Stimulated activated CD8-positive, alpha-beta memory T cell treated with anti-CD3 and anti-CD28 coated beads, Interleukin-12 subunit alpha, Interleukin-12 subunit beta, amount 100 ng/mL, for 24 hours (primary cell): ENCODE data around the gene HSDL2.

Experiments
- DNase-seq: peaks from one replicate; pipeline ENCODE4 v3.0.0-alpha.2; 2020; ENCODE audit errors: extremely low read depth

Gene HSDL2

DNA sequence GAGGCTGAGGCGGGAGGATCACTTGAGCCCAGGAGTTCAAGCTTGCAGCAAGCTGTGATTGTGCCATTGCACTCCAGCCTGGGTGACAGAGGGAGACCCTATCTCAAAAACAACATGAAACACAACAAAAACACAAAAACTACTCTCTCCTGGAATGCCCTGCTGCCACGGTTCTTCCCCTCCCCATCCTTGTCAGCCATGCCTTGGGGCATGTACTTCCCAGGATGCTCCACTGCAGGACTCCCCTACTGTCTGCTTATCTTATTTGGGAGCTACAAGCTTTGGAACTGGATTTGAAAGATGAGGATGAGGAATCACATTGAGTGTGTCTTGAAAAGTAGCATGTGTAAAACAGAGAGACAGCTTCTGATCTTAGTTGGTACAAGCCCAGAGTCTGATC is 66.6 kb downstream of the HSDL2 start:
- no peak for DNase-seq

GRCh38 chr9:112447283-112447761 is 67.4 kb downstream of the HSDL2 start:
- no peak for DNase-seq

DNA sequence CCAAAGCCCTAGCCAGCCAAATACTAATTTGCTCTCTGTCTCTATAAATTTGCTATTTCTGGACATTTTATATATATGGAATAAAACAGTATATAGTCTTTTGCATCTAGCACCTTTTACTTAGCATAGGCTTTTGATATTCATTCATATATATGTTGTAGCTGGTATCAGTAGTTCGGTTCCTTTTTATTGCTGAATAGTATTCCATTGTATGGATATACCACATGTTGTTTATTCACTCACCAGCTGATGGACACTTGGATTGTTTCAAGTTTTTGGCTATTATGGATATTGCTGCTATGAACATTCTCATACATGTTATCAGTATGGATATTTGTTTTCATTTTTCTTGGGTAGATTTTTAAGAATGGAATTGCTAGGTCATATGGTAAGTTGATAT is 82.9 kb downstream of the HSDL2 start:
- no peak for DNase-seq

- DNase-seq: no peak
Observed at GRCh38 chr9:112465352-112465751, 85.4 kb downstream of the HSDL2 start.

- no peak for DNase-seq
Observed at GRCh38 chr9:112472996-112473395, 93.1 kb downstream of the HSDL2 start.

GRCh38 chr9:112473986-112474385 is 94.1 kb downstream of the HSDL2 start:
- DNase-seq: no peak

DNA sequence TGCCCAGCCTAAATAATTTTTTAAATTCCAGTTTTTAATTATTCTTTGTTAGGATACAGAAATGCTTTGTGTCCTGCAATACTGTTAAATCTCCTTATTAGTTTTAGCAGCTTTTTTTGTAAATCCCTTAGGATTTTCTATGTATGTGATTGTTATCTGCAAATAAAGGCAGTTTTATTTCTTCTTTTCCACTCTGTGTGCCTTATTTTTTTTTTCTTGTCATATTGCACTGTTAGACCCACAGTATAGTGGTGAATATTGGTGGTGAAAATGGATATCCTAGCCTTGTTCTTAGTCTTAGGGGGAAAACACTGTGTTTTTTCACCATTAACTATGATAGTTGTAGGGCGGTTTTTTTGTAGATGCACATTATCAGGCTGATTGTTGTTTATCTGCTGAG is 95.4 kb downstream of the HSDL2 start:
- DNase-seq: no peak

DNA sequence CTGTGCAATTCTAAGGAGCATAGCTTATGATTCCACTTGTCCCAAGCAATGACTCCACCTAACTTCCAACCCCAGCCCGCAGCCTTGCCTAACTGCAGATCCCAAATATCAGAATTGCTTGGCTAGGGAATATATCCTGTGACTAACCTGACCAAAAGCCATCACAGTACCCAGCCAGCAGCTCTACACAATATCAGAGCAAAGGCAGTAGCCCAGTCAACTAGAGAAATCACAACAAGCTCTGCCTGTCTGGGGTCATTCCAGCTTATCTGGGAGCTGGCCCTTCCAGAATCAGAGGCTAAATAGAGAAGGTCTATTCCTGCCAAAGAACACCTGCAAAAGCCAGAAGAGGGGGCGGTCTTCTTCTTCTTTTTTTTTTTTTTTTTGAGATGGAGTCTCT is 97.4 kb downstream of the HSDL2 start:
- DNase-seq: no peak

GRCh38 chr9:112479221-112479620 is 99.3 kb downstream of the HSDL2 start:
- DNase-seq: no peak

DNA sequence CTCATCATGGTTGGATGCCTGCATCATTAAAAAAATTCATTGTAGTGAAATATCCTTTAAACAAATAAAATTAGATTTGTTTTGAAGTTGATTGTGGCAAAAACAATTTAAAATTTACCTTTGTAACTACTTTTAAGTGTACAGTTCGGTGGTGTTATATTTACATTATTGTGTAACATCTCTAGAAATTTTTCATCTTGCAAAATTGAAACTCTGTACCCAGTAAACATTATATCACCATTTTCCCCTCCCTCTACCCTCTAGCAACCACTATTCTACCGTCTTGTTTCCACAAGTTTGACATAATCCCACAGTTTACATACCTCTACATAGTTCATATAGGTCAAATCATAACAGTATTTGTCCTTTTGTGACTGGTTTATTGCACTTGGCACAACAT is 104.7 kb downstream of the HSDL2 start:
- no peak for DNase-seq

DNA sequence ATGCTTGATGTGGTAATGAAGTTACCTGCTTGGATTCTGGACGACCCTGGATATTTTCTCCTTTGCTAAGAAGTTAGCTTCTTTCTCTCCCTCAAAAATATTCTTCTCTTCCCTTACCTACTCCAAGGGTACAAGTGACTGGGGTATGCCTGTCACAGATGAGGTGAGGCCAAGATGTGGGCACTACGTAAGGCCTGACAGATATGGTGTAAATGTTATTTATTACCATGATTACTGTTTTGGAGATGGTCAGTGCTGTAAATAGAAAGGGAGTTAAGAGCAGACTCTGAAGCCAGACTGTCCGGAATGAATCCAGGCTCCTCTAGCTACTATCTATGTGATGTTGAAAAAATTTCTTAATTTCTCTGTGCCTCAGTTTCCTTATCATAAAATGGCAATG is 105.7 kb downstream of the HSDL2 start:
- DNase-seq: no peak

- DNase-seq: peak; percentile 67
Observed at GRCh38 chr9:112486221-112487007, 106.5 kb downstream of the HSDL2 start, which contains the start of gene KIAA1958. Gene KIAA1958 (plus strand): TSS chr9:112486827. CDS start chr9:112574081, 87,254 bp downstream.

DNA sequence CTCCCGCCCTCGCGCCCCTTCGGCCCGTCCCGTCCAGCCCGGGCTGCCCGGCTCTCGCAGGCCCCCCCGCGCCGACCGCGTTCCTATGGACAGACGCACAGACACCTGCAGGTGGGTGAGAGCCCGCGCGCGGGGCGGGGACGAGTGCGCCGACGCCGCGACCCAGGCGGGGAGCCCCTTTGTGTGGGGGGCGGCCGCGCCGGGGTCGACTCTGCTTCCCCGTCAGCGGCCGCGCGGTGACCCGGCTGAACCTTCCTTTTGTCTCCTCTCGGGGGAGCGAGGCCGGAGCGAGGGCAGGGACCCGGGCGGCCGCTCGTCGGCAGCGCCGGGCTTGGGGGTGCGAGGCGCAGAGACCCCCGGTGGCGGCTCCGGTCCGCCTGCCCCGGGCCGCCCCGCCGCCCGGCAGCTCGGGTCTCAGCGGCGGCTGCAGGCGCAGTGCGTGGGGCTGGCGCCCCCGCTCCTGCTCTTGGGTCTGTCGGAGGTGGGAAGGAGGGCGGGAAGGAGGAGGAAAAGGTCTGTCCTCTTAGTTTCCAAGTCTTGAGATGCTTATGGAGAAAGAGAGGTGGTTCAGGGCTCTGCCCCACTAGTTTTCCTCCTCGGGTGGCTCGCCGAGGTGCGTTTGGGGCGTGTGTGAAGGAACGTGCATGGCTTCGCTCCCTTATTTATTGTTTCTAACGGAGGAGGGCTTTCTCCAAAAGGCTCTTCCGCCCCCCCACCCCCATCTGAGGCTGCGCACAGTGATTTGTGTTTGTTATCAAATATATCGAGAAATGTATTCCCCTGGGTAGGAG is 107.3 kb downstream of the HSDL2 start:
- peak; percentile 11 for DNase-seq

DNA sequence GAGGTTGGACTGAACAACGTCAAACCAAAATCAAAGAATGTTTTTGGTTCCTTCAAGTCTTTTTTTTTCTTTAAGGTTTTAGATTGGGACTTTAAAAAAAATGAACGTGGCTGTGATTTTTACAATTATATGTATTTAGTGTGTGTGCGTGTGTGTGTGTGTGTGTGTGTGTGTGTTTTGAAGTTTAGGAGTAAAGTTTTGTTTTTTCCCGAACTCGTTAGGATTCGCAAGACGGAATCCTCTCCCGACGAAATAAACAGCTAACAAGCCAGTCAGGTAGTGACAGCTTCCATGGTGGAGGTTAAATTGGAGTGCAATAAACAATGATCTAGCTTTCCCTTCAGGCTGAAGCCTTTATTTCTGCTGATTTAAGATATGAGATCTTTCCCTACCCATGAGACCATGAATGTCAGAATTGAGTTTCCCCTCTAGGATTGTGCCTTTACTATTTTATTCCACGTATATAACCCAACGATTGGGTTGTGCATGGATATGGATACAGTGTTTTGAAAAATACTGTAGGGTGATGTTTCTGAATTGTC is 108.0 kb downstream of the HSDL2 start:
- no peak for DNase-seq

GRCh38 chr9:112489039-112489546 is 109.2 kb downstream of the HSDL2 start:
- DNase-seq: no peak

DNA sequence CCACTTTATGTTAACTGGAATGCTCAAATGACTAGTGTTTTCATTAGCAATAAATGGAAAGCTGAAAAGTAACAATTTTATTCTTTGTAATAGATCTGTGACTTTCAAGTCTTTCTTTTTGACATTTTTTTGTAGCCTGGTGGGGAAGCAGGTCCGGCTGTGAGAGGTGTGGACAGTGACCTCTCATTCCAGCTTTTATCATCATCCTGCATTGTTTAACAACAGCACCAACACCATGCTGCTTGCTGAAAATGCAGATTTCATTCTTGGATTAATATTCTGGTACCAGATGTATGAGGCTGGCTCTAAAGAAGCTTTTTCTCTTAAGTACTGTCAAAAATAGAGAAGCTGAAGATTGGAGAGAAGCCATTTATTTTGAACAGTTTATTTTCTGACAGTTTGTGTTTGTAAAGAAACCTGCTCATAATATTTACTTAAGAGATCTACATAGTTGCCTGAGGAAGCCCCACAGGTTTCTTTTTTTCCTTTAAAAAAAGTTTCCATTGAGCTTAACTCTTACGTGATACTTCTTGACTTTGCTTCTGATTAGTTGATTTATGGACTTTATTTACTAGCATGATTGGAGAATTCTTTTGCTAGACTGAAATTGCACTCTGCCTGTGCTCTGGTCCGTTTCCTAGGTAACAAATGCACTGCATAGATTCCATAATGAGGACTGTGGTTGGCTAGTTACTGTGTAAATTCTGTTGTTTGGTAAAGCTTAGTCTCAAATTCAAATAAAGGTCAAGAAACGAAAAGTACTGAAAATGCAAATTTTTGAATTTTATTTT is 110.2 kb downstream of the HSDL2 start:
- DNase-seq: no peak

- no peak for DNase-seq
Observed at GRCh38 chr9:112493393-112494137, 113.7 kb downstream of the HSDL2 start.

- no peak for DNase-seq
Observed at GRCh38 chr9:112494153-112494552, 114.2 kb downstream of the HSDL2 start.

- DNase-seq: no peak
Observed at GRCh38 chr9:112495614-112496013, 115.7 kb downstream of the HSDL2 start.

DNA sequence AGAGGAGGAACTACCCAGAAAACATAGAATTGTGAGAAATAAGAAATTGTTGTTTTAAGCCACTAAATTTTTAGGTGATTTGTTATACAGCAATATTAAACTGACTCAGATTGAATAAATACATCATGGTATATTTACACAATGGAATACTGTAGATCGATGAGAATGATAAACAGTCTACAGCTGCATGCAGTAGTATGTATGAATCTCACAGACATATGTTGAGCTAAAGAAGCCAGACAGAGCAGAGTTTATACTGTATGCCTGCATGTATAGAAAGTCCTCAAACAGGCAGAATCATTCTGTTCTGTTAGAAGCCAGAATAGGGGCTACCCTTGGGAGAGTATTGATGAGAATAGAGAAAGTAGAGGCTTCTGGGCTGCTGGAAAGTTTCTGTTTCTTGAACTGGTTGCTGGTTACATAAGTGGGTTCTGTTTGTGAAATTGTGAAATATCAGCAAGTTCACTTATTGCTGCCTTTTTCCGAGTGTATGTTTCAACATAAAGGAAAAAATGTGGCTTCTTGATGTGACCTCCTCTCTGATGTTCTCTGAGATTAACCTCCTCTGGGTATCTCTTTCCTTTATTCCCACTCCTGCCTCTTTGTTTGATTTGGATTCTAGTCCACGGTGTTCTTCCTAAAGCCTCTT is 116.3 kb downstream of the HSDL2 start:
- no peak for DNase-seq
